B cell (primary cell): ENCODE results near the gene TANC1. TPM values are rescaled to one million over a fixed set of nuclear protein-coding genes. Genes with fewer than 3 reads are reported as not detected.

Experiments
- ATAC-seq: fragments of 200-7000 bp; cut with Tn5 transposase; one replicate; pipeline ENCODE4 v1.10.0; 2021; ENCODE audit warnings: low read depth, mild to moderate bottlenecking, moderate number of reproducible peaks, moderate library complexity
- CTCF ChIA-PET: fragments of 350-600 bp; sonication (Branson Sonifier 250); formaldehyde crosslinking; loops from one replicate; lab custom pipeline; 2021; ENCODE audit warnings: antibody characterized with exemption, inconsistent platforms; lab: Charles Lee
- POLR2A ChIA-PET: fragments of 350-600 bp; sonication (Branson Sonifier 250); formaldehyde crosslinking; loops from one replicate; lab custom pipeline; 2021; ENCODE audit warnings: antibody characterized with exemption; lab: Charles Lee
- DNase-seq: peaks from one replicate; pipeline ENCODE4 v3.0.0; 2013
- H2AFZ ChIP-seq: 2 replicates; pipeline ENCODE4 v1.6.1; 2012; ENCODE audit warnings: mild to moderate bottlenecking, low read depth, low read length; ENCODE audit not compliant: insufficient read depth, poor library complexity, severe bottlenecking
- H3K27ac ChIP-seq, 2 donors: 1 replicate in 1 of 2; 2 replicates in 1 of 2; pipeline ENCODE4 v1.5.1; 2012 to 2013; ENCODE audit warnings: low read length in 2 of 2, mild to moderate bottlenecking in 2 of 2, moderate library complexity in 1 of 2
- H3K27me3 ChIP-seq, 4 experiments: fragments of 200-600 bp in 1 of 4; sonication (generic) in 1 of 4; replicated peaks in 1 of 4; 1 replicate in 2 of 4; 2 replicates in 2 of 4; pipeline versions ENCODE4 v1.6.1 to v1.7.0; 2013 to 2016; ENCODE audit warnings: low read length in 3 of 4, mild to moderate bottlenecking in 2 of 4, mixed read lengths in 1 of 4, moderate library complexity in 1 of 4; ENCODE audit not compliant: insufficient read depth in 4 of 4, control insufficient read depth in 3 of 4; ENCODE audit errors: control extremely low read depth in 1 of 4
- H3K36me3 ChIP-seq, 2 experiments: replicated peaks in 1 of 2; 1 replicate in 1 of 2; 2 replicates in 1 of 2; pipeline versions ENCODE4 v1.6.1 to v1.7.1; 2013; ENCODE audit warnings: low read length in 1 of 2; ENCODE audit not compliant: insufficient read depth in 2 of 2, control insufficient read depth in 1 of 2; ENCODE audit errors: control extremely low read depth in 1 of 2, extremely low read depth in 1 of 2
- H3K4me1 ChIP-seq, 2 donors: fragments of 200-600 bp in 1 of 2; sonication (generic) in 1 of 2; 1 replicate in 1 of 2; 2 replicates in 1 of 2; pipeline versions ENCODE4 v1.5.1 to v1.6.1; 2013 to 2017; ENCODE audit warnings: low read length in 2 of 2; ENCODE audit not compliant: control insufficient read depth in 2 of 2, insufficient read depth in 2 of 2
- H3K4me2 ChIP-seq: replicated peaks from 2 replicates; pipeline ENCODE3; 2012; ENCODE audit warnings: mild to moderate bottlenecking, low read depth, low read length; ENCODE audit not compliant: poor library complexity, severe bottlenecking
- H3K4me3 ChIP-seq, 5 experiments: fragments of 200-600 bp in 1 of 5; sonication (generic) in 1 of 5; 1 replicate in 3 of 5; 2 replicates in 2 of 5; pipeline versions ENCODE4 v1.5.1 to v1.7.0; 2011 to 2016; ENCODE audit warnings: low read length in 4 of 5, mild to moderate bottlenecking in 4 of 5, low read depth in 2 of 5, control low read depth in 1 of 5, moderate library complexity in 1 of 5; ENCODE audit not compliant: insufficient read depth in 1 of 5; ENCODE audit errors: control extremely low read depth in 1 of 5, extremely low read depth in 1 of 5
- H3K79me2 ChIP-seq: fragments of 200-600 bp; sonication (generic); one replicate; pipeline ENCODE4 v1.6.0; 2016; ENCODE audit warnings: low read length; ENCODE audit not compliant: control insufficient read depth, insufficient read depth
- H3K9ac ChIP-seq: fragments of 200-600 bp; sonication (generic); 2 replicates; pipeline ENCODE4 v1.6.1; 2017; ENCODE audit warnings: mild to moderate bottlenecking, low read length, moderate library complexity
- H3K9me3 ChIP-seq, 3 donors: one replicate each; pipeline versions ENCODE4 v1.6.1 to v1.7.1; 2013; ENCODE audit warnings: low read length in 2 of 3; ENCODE audit not compliant: control insufficient read depth in 2 of 3, insufficient read depth in 1 of 3; ENCODE audit errors: control extremely low read depth in 1 of 3
- H4K20me1 ChIP-seq: 2 replicates; pipeline ENCODE4 v1.6.0; 2012; ENCODE audit warnings: mild to moderate bottlenecking, low read length; ENCODE audit not compliant: insufficient read depth, control insufficient read depth, poor library complexity, severe bottlenecking
- H3K27ac Mint-ChIP-seq: one replicate; pipeline ENCODE4 v1.8.0; 2021; ENCODE audit warnings: mixed read lengths
- H3K27me3 Mint-ChIP-seq: one replicate; pipeline ENCODE4 v1.8.0; 2021; ENCODE audit warnings: mixed read lengths
- H3K4me1 Mint-ChIP-seq: one replicate; pipeline ENCODE4 v1.8.0; 2021; ENCODE audit warnings: mixed read lengths
- H3K4me3 Mint-ChIP-seq: one replicate; pipeline ENCODE4 v1.8.0; 2021; ENCODE audit warnings: mixed read lengths
- H3K9me3 Mint-ChIP-seq: one replicate; pipeline ENCODE4 v1.8.0; 2022; ENCODE audit warnings: mixed read lengths; ENCODE audit not compliant: insufficient read depth
- EZH2 ChIP-seq: IDR thresholded peaks from 2 replicates; pipeline ENCODE4 v1.6.1; 2012; ENCODE audit warnings: borderline replicate concordance, low read depth, mild to moderate bottlenecking, moderate library complexity, low read length; ENCODE audit not compliant: insufficient read depth, poor library complexity, severe bottlenecking
- WGBS: methylation state at CpG from one replicate; pipeline ENCODE4 v1.1.5; 2013; ENCODE audit warnings: missing lambda C conversion rate; ENCODE audit not compliant: insufficient coverage; 5-methylcytosine and 5-hydroxymethylcytosine counted together
- intact Hi-C: fragments of 100-400 bp; cut with micrococcal nuclease; formaldehyde crosslinking; loops from one replicate; pipeline ENCODE4 v1.10.0; 2022
- polyA plus RNA-seq: library from polyadenylated mRNA; depleted of rRNA; stranded (reverse); fragments of >200 nt; gene quantifications from 2 replicates; pipeline ENCODE4 v1.2.3, GENCODE V29; 2012
- total RNA-seq, 2 donors: library from RNA; stranded (reverse); fragments of 120-200 nt in 1 of 2; gene quantifications; 1 replicate in 1 of 2; 2 replicates in 1 of 2; pipeline versions ENCODE4 v1.2.3 to v1.2.4, GENCODE V29; 2013 to 2022
- TF ChIP-seq, protein P1 (sequence below): fragments of 200-600 bp; IDR thresholded peaks from one replicate; pipeline ENCODE4 v1.8.0; 2022; ENCODE audit warnings: antibody characterized with exemption, mild to moderate bottlenecking

The TANC1 gene
- total and polyA plus RNA-seq, 2 donors (not counting 1 experiment from before 2014, with no cell fraction given): 0.13 TPM; not detected in 1

DNA sequence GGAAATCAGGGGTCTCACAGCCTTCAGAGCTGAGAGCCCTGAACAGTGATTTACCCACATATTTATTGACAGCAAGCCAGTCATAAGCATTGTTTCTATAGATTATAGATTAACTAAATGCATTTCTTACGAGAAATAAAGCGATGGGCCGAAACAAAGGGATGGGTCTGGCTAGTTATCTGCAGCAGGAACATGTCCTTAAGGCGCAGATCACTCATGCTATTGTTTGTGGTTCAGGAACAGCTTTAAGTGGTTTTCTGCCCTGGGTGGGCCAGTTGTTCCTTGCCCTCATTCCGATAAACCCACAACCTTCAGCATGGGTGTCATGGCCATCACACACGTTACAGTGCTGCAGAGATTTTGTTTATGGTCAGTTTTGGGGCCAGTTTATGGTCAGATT, 36.4 kb downstream of the TANC1 start:
- ATAC-seq: no peak
- CTCF ChIA-PET: no interaction called here
- WGBS: 85% methylated on average over 2 of the region's 6 CpGs

DNA sequence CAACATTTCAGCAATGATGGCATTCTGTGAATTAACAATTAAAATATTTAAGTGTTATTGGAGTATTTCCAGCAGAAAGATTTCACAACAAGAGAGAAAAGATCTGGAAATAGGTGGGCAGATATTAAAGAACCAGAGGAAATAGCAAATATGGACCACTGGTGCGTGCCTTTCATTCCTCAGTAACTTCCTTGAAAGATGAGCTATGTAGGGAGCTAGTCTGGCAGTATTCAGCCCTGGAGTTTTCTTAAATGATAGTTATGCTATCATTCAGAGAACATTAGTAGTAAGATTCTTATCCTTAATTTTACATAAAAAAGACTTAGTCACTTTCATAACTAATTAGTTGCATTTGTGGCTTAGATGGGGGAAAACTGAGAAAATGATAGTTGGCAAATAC, 41.5 kb downstream of the TANC1 start:
- no peak for ATAC-seq
- H3K4me1 ChIP-seq: no peaks in the 10 kb centered on the region
- H3K4me2 ChIP-seq: no peak overlapping the region
- H3K4me3 ChIP-seq: no peak overlapping the region
- CTCF ChIA-PET: interaction anchor here (0.7 kb wide), 1 partner anchor 904 kb away, joined by 3 read pairs; no protein-coding TSS in a partner anchor
- H3K36me3 ChIP-seq: no peaks in the 10 kb centered on the region
- peaks cover 10% of the 10 kb centered on the region for H3K9me3 Mint-ChIP-seq
- no peak for DNase-seq
- TF ChIP-seq EZH2: no peak
- TF ChIP-seq, protein P1, sequence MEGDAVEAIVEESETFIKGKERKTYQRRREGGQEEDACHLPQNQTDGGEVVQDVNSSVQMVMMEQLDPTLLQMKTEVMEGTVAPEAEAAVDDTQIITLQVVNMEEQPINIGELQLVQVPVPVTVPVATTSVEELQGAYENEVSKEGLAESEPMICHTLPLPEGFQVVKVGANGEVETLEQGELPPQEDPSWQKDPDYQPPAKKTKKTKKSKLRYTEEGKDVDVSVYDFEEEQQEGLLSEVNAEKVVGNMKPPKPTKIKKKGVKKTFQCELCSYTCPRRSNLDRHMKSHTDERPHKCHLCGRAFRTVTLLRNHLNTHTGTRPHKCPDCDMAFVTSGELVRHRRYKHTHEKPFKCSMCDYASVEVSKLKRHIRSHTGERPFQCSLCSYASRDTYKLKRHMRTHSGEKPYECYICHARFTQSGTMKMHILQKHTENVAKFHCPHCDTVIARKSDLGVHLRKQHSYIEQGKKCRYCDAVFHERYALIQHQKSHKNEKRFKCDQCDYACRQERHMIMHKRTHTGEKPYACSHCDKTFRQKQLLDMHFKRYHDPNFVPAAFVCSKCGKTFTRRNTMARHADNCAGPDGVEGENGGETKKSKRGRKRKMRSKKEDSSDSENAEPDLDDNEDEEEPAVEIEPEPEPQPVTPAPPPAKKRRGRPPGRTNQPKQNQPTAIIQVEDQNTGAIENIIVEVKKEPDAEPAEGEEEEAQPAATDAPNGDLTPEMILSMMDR: no peak
- H3K4me3 Mint-ChIP-seq: no peak overlapping the region
- intact Hi-C loops: no loop called here
- no peak overlapping the region for H2AFZ ChIP-seq
- no peak overlapping the region for H3K27ac Mint-ChIP-seq
- H3K27me3 Mint-ChIP-seq: peaks cover 13% of the 10 kb centered on the region
- POLR2A ChIA-PET: no interaction called here
- H3K27ac ChIP-seq: no peak overlapping the region
- no peaks in the 10 kb centered on the region for H3K79me2 ChIP-seq
- H3K4me1 Mint-ChIP-seq: no peaks in the 10 kb centered on the region
- WGBS: no CpG with 5 or more reads among the region's 1 CpG
- H3K27me3 ChIP-seq: no peaks in the 10 kb centered on the region
- peaks cover 0 to 6% (median 5%) of the 10 kb centered on the region in 3 donors for H3K9me3 ChIP-seq
- H4K20me1 ChIP-seq: no peaks in the 10 kb centered on the region
- no peak overlapping the region for H3K9ac ChIP-seq

More for the DNA sequence above, 36.4 kb downstream of the TANC1 start:
- H3K27ac Mint-ChIP-seq: no peak overlapping the region
- no peak for DNase-seq
- H3K27me3 Mint-ChIP-seq: peaks cover 3% of the 10 kb centered on the region
- no peaks in the 10 kb centered on the region for H3K79me2 ChIP-seq
- no peaks in the 10 kb centered on the region for H3K36me3 ChIP-seq
- no peak overlapping the region for H2AFZ ChIP-seq
- no peaks in the 10 kb centered on the region for H3K27me3 ChIP-seq
- H3K4me3 ChIP-seq: no peak overlapping the region
- H3K9me3 ChIP-seq: peaks cover 0 to 2% (median 0%) of the 10 kb centered on the region in 3 donors
- TF ChIP-seq EZH2: no peak
- TF ChIP-seq, protein P1: no peak
- no peak overlapping the region for H3K4me3 Mint-ChIP-seq
- intact Hi-C loops: no loop called here
- no peak overlapping the region for H3K4me2 ChIP-seq
- H4K20me1 ChIP-seq: no peaks in the 10 kb centered on the region
- H3K4me1 ChIP-seq: no peaks in the 10 kb centered on the region
- POLR2A ChIA-PET: no interaction called here
- peaks cover 3% of the 10 kb centered on the region for H3K9me3 Mint-ChIP-seq
- H3K4me1 Mint-ChIP-seq: no peaks in the 10 kb centered on the region
- no peak overlapping the region for H3K27ac ChIP-seq
- H3K9ac ChIP-seq: no peak overlapping the region
